Measurements from ENCODE around the gene CEP41.

GRCh38 chr7:130393841-130394411, 46.9 kb downstream of the CEP41 start:
- no peak for TF ChIP-seq GABPA (IDR thresholded peaks at IDR 0.05; ENCODE audit: low read depth, low read length)
- TF ChIP-seq GABPA (CRISPR knock-in tag; IDR thresholded peaks at IDR 0.05; ENCODE audit: low read depth), result no peak
- TF ChIP-seq, protein P1, sequence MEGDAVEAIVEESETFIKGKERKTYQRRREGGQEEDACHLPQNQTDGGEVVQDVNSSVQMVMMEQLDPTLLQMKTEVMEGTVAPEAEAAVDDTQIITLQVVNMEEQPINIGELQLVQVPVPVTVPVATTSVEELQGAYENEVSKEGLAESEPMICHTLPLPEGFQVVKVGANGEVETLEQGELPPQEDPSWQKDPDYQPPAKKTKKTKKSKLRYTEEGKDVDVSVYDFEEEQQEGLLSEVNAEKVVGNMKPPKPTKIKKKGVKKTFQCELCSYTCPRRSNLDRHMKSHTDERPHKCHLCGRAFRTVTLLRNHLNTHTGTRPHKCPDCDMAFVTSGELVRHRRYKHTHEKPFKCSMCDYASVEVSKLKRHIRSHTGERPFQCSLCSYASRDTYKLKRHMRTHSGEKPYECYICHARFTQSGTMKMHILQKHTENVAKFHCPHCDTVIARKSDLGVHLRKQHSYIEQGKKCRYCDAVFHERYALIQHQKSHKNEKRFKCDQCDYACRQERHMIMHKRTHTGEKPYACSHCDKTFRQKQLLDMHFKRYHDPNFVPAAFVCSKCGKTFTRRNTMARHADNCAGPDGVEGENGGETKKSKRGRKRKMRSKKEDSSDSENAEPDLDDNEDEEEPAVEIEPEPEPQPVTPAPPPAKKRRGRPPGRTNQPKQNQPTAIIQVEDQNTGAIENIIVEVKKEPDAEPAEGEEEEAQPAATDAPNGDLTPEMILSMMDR (CRISPR knock-in tag; IDR thresholded peaks at IDR 0.05), result no peak
- TF ChIP-seq SOX6 (IDR thresholded peaks at IDR 0.05), result no peak
- TF ChIP-seq SOX6 (CRISPR knock-in tag; IDR thresholded peaks at IDR 0.05), result no peak
- no peak for TF ChIP-seq NFIC (IDR thresholded peaks at IDR 0.05; ENCODE audit: low read length)
- no peak for TF ChIP-seq SIN3A (IDR thresholded peaks at IDR 0.05; ENCODE audit: borderline replicate concordance, low read depth, low read length)
- TF ChIP-seq CBX1 (IDR thresholded peaks at IDR 0.05; ENCODE audit: low read depth), result no peak
- TF ChIP-seq, protein P2, sequence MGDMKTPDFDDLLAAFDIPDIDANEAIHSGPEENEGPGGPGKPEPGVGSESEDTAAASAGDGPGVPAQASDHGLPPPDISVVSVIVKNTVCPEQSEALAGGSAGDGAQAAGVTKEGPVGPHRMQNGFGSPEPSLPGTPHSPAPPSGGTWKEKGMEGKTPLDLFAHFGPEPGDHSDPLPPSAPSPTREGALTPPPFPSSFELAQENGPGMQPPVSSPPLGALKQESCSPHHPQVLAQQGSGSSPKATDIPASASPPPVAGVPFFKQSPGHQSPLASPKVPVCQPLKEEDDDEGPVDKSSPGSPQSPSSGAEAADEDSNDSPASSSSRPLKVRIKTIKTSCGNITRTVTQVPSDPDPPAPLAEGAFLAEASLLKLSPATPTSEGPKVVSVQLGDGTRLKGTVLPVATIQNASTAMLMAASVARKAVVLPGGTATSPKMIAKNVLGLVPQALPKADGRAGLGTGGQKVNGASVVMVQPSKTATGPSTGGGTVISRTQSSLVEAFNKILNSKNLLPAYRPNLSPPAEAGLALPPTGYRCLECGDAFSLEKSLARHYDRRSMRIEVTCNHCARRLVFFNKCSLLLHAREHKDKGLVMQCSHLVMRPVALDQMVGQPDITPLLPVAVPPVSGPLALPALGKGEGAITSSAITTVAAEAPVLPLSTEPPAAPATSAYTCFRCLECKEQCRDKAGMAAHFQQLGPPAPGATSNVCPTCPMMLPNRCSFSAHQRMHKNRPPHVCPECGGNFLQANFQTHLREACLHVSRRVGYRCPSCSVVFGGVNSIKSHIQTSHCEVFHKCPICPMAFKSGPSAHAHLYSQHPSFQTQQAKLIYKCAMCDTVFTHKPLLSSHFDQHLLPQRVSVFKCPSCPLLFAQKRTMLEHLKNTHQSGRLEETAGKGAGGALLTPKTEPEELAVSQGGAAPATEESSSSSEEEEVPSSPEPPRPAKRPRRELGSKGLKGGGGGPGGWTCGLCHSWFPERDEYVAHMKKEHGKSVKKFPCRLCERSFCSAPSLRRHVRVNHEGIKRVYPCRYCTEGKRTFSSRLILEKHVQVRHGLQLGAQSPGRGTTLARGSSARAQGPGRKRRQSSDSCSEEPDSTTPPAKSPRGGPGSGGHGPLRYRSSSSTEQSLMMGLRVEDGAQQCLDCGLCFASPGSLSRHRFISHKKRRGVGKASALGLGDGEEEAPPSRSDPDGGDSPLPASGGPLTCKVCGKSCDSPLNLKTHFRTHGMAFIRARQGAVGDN (CRISPR knock-in tag; IDR thresholded peaks at IDR 0.05), result no peak
- TF ChIP-seq, protein P3, sequence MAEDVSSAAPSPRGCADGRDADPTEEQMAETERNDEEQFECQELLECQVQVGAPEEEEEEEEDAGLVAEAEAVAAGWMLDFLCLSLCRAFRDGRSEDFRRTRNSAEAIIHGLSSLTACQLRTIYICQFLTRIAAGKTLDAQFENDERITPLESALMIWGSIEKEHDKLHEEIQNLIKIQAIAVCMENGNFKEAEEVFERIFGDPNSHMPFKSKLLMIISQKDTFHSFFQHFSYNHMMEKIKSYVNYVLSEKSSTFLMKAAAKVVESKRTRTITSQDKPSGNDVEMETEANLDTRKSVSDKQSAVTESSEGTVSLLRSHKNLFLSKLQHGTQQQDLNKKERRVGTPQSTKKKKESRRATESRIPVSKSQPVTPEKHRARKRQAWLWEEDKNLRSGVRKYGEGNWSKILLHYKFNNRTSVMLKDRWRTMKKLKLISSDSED (CRISPR knock-in tag; IDR thresholded peaks at IDR 0.05), result no peak
- no peak for TF ChIP-seq MXD4 (CRISPR knock-in tag; IDR thresholded peaks at IDR 0.05)

Measured in HepG2 (cell line).